Right lobe of liver (tissue), 6 donors: ENCODE measurements around the gene MUS81. TPM values are rescaled to one million over a fixed set of nuclear protein-coding genes. Genes with fewer than 3 reads are reported as not detected.

Experiments
- ATAC-seq, 4 donors: fragments of 200-7000 bp; cut with Tn5 transposase; one replicate each; pipeline ENCODE4 v1.9.1; 2020; ENCODE audit warnings: mild to moderate bottlenecking in 4 of 4, moderate library complexity in 4 of 4
- DNase-seq, 3 donors: peaks; one replicate each; pipeline ENCODE4 v3.0.0-alpha.2; 2020
- H3K27ac ChIP-seq, 3 donors: fragments of 200-600 bp; one replicate each; pipeline ENCODE4 v1.8.0; 2022
- H3K27me3 ChIP-seq, 2 donors: fragments of 200-600 bp; one replicate each; pipeline ENCODE4 v1.8.0; 2022
- H3K36me3 ChIP-seq, 4 donors: fragments of 200-600 bp; sonication (generic) in 1 of 4; one replicate each; pipeline versions ENCODE4 v1.5.1 to v1.8.0; 2017 to 2022; ENCODE audit warnings: control low read depth in 1 of 4
- H3K4me1 ChIP-seq, 4 donors: fragments of 200-600 bp; sonication (generic) in 1 of 4; one replicate each; pipeline versions ENCODE4 v1.5.1 to v1.8.0; 2017 to 2022; ENCODE audit warnings: control low read depth in 1 of 4
- H3K4me3 ChIP-seq, 3 donors: fragments of 200-600 bp; one replicate each; pipeline ENCODE4 v1.8.0; 2022
- H3K9me3 ChIP-seq, 4 donors: fragments of 200-600 bp; sonication (generic) in 1 of 4; one replicate each; pipeline versions ENCODE4 v1.5.1 to v1.8.0; 2017 to 2022; ENCODE audit warnings: control low read depth in 1 of 4
- CTCF ChIP-seq, 4 donors: fragments of 200-600 bp in 3 of 4; fragments of 450-650 bp in 1 of 4; IDR thresholded peaks; one replicate each; pipeline versions ENCODE4 v1.5.1 to v1.8.0; 2016 to 2022; ENCODE audit warnings: antibody characterized with exemption in 4 of 4, mild to moderate bottlenecking in 2 of 4
- POLR2A ChIP-seq: fragments of 450-650 bp; IDR thresholded peaks from one replicate; pipeline ENCODE4 v1.6.1; 2017; ENCODE audit warnings: antibody characterized with exemption, mild to moderate bottlenecking
- WGBS: methylation state at CpG from one replicate; pipeline ENCODE4 v1.1.6; 2018; ENCODE audit warnings: low coverage, low lambda C conversion rate; ENCODE audit not compliant: insufficient coverage; ENCODE audit errors: missing lambda C conversion rate; 5-methylcytosine and 5-hydroxymethylcytosine counted together
- intact Hi-C, 2 donors: fragments of 100-400 bp; cut with DNase I; formaldehyde crosslinking; loops; one replicate each; pipeline versions ENCODE4 v1.11.2 to v1.14.1; 2022
- total RNA-seq, 6 experiments: library from RNA; depleted of rRNA in 2 of 6; stranded (reverse); fragments of >200 nt in 2 of 6; fragmentation: NEBNext Ultra II Directional in 3 of 6; extraction: Animal tissue kit (Norgen Biotek cat#: 25700) in 3 of 6; gene quantifications; one replicate each; pipeline versions ENCODE4 v1.1.0 to v1.2.4, GENCODE V29; 2016 to 2023
- donor health status: DM: no; HTN: yes; CAD: no.
- donor health status: DM: no; HTN: no; CAD: no.
- donor health status: DM: no; HTN: no; CAD: no.
- donor health status: DM: no; HTN: yes; CAD: no.
- donor health status: DM: no; HTN: yes; CAD: no.

The MUS81 gene
- total RNA-seq, 6 experiments from 2014 or later: 14.0 to 25.6 (median 19.7) TPM

- Histone ChIP-seq H3K27me3 (no peaks in the 10 kb centered on the region), H3K36me3 (peaks cover 0 to 33% (median 18%) of the 10 kb centered on the region in 4 donors), H3K27ac (no peak overlapping the region), H3K4me1 (peaks cover 0 to 18% (median 0%) of the 10 kb centered on the region in 4 donors), H3K4me3 (no peak overlapping the region), H3K9me3 (no peaks in the 10 kb centered on the region)
- intact Hi-C loops: no loop called here
- DNase-seq: peak in 2 of 3 donors; percentile 43 to 48
- TF ChIP-seq CTCF (IDR thresholded peaks at IDR 0.05) (no peak), POLR2A (no peak)
- WGBS: 90% methylated on average over 5 of the region's 5 CpGs
- no peak for ATAC-seq
These were observed 2.0 kb downstream of the MUS81 start for GRCh38 chr11:65862191-65862735.

- WGBS: 88% methylated on average over 6 of the region's 24 CpGs
- H3K36me3 ChIP-seq: peaks cover 0 to 33% (median 18%) of the 10 kb centered on the region in 4 donors
- no peaks in the 10 kb centered on the region for H3K9me3 ChIP-seq
- TF ChIP-seq CTCF (IDR thresholded peaks at IDR 0.05): no peak
- no peak for TF ChIP-seq POLR2A
- peak in 2 of 3 donors; percentile 45 to 53 for DNase-seq
- H3K27ac ChIP-seq: no peak overlapping the region
- no peak for ATAC-seq
- H3K27me3 ChIP-seq: no peaks in the 10 kb centered on the region
- peaks cover 0 to 18% (median 0%) of the 10 kb centered on the region in 4 donors for H3K4me1 ChIP-seq
- H3K4me3 ChIP-seq: no peak overlapping the region
- intact Hi-C loops: no loop called here
These were observed 3.0 kb downstream of the MUS81 start for GRCh38 chr11:65862941-65863888.

GRCh38 chr11:65863889-65864705 is 3.9 kb downstream of the MUS81 start:
- intact Hi-C loops: no loop called here
- Histone ChIP-seq H3K4me1 (peaks cover 0 to 10% (median 0%) of the 10 kb centered on the region in 4 donors), H3K4me3 (no peak overlapping the region), H3K27ac (no peak overlapping the region), H3K27me3 (no peaks in the 10 kb centered on the region), H3K9me3 (no peaks in the 10 kb centered on the region), H3K36me3 (peaks cover 0 to 33% (median 18%) of the 10 kb centered on the region in 4 donors)
- 100% methylated on average over 1 of the region's 12 CpGs for WGBS
- no peak for DNase-seq
- no peak for TF ChIP-seq POLR2A
- TF ChIP-seq CTCF (IDR thresholded peaks at IDR 0.05): no peak
- ATAC-seq: no peak

- DNase-seq: no peak
- no peaks in the 10 kb centered on the region for H3K9me3 ChIP-seq
- ATAC-seq: no peak
- no peak for TF ChIP-seq CTCF (IDR thresholded peaks at IDR 0.05)
- no peak overlapping the region for H3K27ac ChIP-seq
- intact Hi-C loops: no loop called here
- H3K4me1 ChIP-seq: peaks cover 0 to 9% (median 0%) of the 10 kb centered on the region in 4 donors
- peaks cover 0 to 33% (median 18%) of the 10 kb centered on the region in 4 donors for H3K36me3 ChIP-seq
- 100% methylated on average over 6 of the region's 18 CpGs for WGBS
- no peak overlapping the region for H3K4me3 ChIP-seq
- H3K27me3 ChIP-seq: no peaks in the 10 kb centered on the region
These were observed 4.7 kb downstream of the MUS81 start for GRCh38 chr11:65864706-65865471.
